Measurements from ENCODE around the gene CD84.

CD84 gene

DNA sequence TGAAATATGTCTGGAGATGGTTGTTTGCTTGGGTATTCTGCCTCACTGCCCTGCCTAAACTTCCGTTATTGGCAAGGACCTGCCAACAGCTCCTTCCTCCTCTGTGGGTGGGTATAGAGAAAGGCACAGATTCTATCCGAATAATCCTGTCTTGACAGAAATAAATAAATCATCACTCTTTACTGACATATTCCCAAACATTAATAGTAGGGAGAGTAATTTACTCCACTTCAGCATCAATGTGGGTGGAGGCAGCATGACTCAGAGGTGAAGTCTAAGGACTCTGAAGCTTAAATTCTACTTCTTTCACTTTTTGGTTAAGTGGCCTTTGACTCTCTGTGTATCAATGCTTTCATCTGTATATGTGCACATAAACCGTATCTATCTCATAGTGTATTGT, 2.9 kb downstream of the CD84 start:
- TF ChIP-seq CTCF (IDR thresholded peaks at IDR 0.05; ENCODE audit: low read depth, low read length), result no peak
- DNase-seq, result no peak
- Histone ChIP-seq H3K27ac (no peak overlapping the region), H3K9me3 (ENCODE audit: severe bottlenecking) (no peaks in the 10 kb centered on the region), H3K27me3 (ENCODE audit: insufficient read depth, low read depth, severe bottlenecking) (peaks cover 87% of the 10 kb centered on the region), H3K36me3 (no peaks in the 10 kb centered on the region), H3K4me3 (ENCODE audit: low read depth, low read length) (no peak overlapping the region)

DNA sequence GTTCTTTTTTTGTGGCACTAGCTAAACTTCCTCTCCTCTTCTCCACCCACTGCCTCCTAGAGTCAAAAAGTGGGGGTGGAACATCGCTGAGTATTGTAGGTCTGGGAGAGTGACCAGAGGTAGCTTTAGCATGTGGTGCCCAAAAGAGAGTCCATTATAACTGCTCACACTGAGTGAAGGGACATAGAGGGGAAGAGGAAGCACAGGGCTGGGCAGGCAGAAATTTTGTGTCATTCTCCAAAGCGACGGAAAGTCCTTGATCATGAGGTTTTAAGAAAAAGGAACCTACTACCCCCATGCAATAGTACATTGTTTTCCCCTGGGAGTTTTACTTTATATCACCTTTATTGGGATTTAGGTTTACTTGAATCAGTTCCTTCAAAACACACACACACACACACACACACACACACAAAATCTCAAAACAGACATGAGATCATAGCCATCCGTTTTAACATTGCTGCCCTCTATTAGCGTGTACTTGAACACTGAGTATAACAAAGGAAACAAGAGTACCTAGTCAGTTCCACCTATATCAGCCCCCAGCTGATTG, 4.1 kb downstream of the CD84 start:
- Histone ChIP-seq H3K9me3 (ENCODE audit: severe bottlenecking) (no peaks in the 10 kb centered on the region), H3K4me3 (ENCODE audit: low read depth, low read length) (no peak overlapping the region), H3K27ac (no peak overlapping the region), H3K27me3 (ENCODE audit: insufficient read depth, low read depth, severe bottlenecking) (peaks cover 87% of the 10 kb centered on the region), H3K36me3 (no peaks in the 10 kb centered on the region)
- no peak for TF ChIP-seq CTCF (IDR thresholded peaks at IDR 0.05; ENCODE audit: low read depth, low read length)
- no peak for DNase-seq

- Histone ChIP-seq H3K9me3 (ENCODE audit: severe bottlenecking) (no peaks in the 10 kb centered on the region), H3K27ac (no peak overlapping the region), H3K36me3 (no peaks in the 10 kb centered on the region), H3K4me3 (ENCODE audit: low read depth, low read length) (no peak overlapping the region), H3K27me3 (ENCODE audit: insufficient read depth, low read depth, severe bottlenecking) (peaks cover 96% of the 10 kb centered on the region)
- no peak for DNase-seq
- no peak for TF ChIP-seq CTCF (IDR thresholded peaks at IDR 0.05; ENCODE audit: low read depth, low read length)
These were observed 8.5 kb downstream of the CD84 start for GRCh38 chr1:160570840-160571239.

- TF ChIP-seq CTCF (IDR thresholded peaks at IDR 0.05; ENCODE audit: low read depth, low read length), result no peak
- DNase-seq, result no peak
- Histone ChIP-seq H3K9me3 (ENCODE audit: severe bottlenecking) (no peaks in the 10 kb centered on the region), H3K36me3 (no peaks in the 10 kb centered on the region), H3K4me3 (ENCODE audit: low read depth, low read length) (no peak overlapping the region), H3K27me3 (ENCODE audit: insufficient read depth, low read depth, severe bottlenecking) (peaks cover 95% of the 10 kb centered on the region), H3K27ac (no peak overlapping the region)
These were observed 9.5 kb downstream of the CD84 start for GRCh38 chr1:160569806-160570205.

- H3K27me3 ChIP-seq (ENCODE audit: insufficient read depth, low read depth, severe bottlenecking), result peaks cover 89% of the 10 kb centered on the region
- no peaks in the 10 kb centered on the region for H3K36me3 ChIP-seq
- no peak overlapping the region for H3K27ac ChIP-seq
- TF ChIP-seq CTCF (IDR thresholded peaks at IDR 0.05; ENCODE audit: low read depth, low read length), result no peak
- H3K4me3 ChIP-seq (ENCODE audit: low read depth, low read length), result no peak overlapping the region
- H3K9me3 ChIP-seq (ENCODE audit: severe bottlenecking), result peaks cover 2% of the 10 kb centered on the region
- DNase-seq, result no peak
These were observed 11.2 kb downstream of the CD84 start for GRCh38 chr1:160567858-160568682.

All from WERI-Rb-1 (cell line).